Endothelial cell of umbilical vein (primary cell): ENCODE results near the gene INTS12. TPM values are rescaled to one million over a fixed set of nuclear protein-coding genes. Genes with fewer than 3 reads are reported as not detected.
A peak's percentile ranks its signal among the peaks of the same experiment; 100 is the strongest.

ENCODE experiments used
- BruUV-seq: library from RNA; stranded (reverse); fragments of 400-500 nt; replicated peaks from 2 replicates; lab custom pipeline; 2021; lab: Mats Ljungman, UMichigan
- CTCF ChIA-PET: fragments of 300-600, 350-600 bp; sonication (Branson Sonifier 250); formaldehyde crosslinking; loops from one replicate; lab custom pipeline; 2021; ENCODE audit warnings: antibody characterized with exemption, inconsistent platforms; lab: Charles Lee
- POLR2A ChIA-PET: fragments of 300-600, 350-600 bp; sonication (Branson Sonifier 250); formaldehyde crosslinking; loops from one replicate; lab custom pipeline; 2021; ENCODE audit warnings: antibody characterized with exemption, inconsistent platforms; lab: Charles Lee
- DNase-seq: peaks from one replicate; pipeline ENCODE4 v3.0.0-alpha.2; 2011; ENCODE audit warnings: low read depth, low spot score
- FAIRE-seq: peaks from 2 replicates; lab custom pipeline; 2011; peaks lifted over from hg19 to GRCh38; lab: Jason Lieb, UNC
- H2AFZ ChIP-seq: 2 replicates; pipeline ENCODE4 v1.6.0; 2012; ENCODE audit warnings: low read depth, low read length, control low read depth, inconsistent platforms
- H3K27ac ChIP-seq: 2 replicates; pipeline ENCODE4 v1.5.1; 2011; ENCODE audit warnings: low read depth, mild to moderate bottlenecking, control low read depth, low read length, moderate library complexity; ENCODE audit not compliant: insufficient read depth
- H3K27me3 ChIP-seq, 2 experiments: 2 replicates each; pipeline versions ENCODE4 v1.6.0 to v1.6.1; 2011; ENCODE audit warnings: low read length in 2 of 2, mixed read lengths in 1 of 2; ENCODE audit not compliant: control insufficient read depth in 2 of 2, insufficient read depth in 2 of 2
- H3K36me3 ChIP-seq, 2 experiments: 2 replicates in 1 of 2; 3 replicates in 1 of 2; pipeline ENCODE4 v1.5.1; 2011; ENCODE audit warnings: low read length in 2 of 2, mild to moderate bottlenecking in 1 of 2, moderate library complexity in 1 of 2; ENCODE audit not compliant: control insufficient read depth in 2 of 2, insufficient read depth in 2 of 2; ENCODE audit errors: extremely low read depth in 1 of 2
- H3K4me1 ChIP-seq: 3 replicates; pipeline ENCODE4 v1.5.1; 2011; ENCODE audit warnings: mild to moderate bottlenecking, low read length; ENCODE audit not compliant: control insufficient read depth, insufficient read depth; ENCODE audit errors: extremely low read depth
- H3K4me2 ChIP-seq: 2 replicates; pipeline ENCODE4 v1.6.1; 2011; ENCODE audit warnings: low read length, control low read depth, mixed read lengths; ENCODE audit not compliant: insufficient read depth
- H3K4me3 ChIP-seq, 3 experiments: fragments of 200-600 bp in 1 of 3; sonication (generic), shearing (Covaris generic) in 1 of 3; replicated peaks in 1 of 3; 2 replicates each; pipeline ENCODE4 v1.5.1; 2011 to 2016; ENCODE audit warnings: control low read depth in 3 of 3, low read length in 3 of 3, mild to moderate bottlenecking in 2 of 3, inconsistent platforms in 1 of 3, low read depth in 1 of 3, moderate library complexity in 1 of 3; ENCODE audit not compliant: insufficient read depth in 1 of 3
- H3K79me2 ChIP-seq: 2 replicates; pipeline ENCODE4 v1.6.0; 2012; ENCODE audit warnings: low read length, inconsistent platforms; ENCODE audit not compliant: control insufficient read depth, insufficient read depth
- H3K9ac ChIP-seq: replicated peaks from 2 replicates; pipeline ENCODE3; 2011; ENCODE audit warnings: low read length, control low read depth; ENCODE audit not compliant: insufficient read depth; ENCODE audit errors: extremely low read depth
- H3K9me1 ChIP-seq: replicated peaks from 3 replicates; pipeline ENCODE4 v1.6.0; 2011; ENCODE audit warnings: mild to moderate bottlenecking, low read length; ENCODE audit not compliant: control insufficient read depth, insufficient read depth; ENCODE audit errors: extremely low read depth
- H3K9me3 ChIP-seq: replicated peaks from 2 replicates; pipeline ENCODE4 v1.5.1; 2012; ENCODE audit warnings: low read length, inconsistent platforms; ENCODE audit not compliant: control insufficient read depth, insufficient read depth
- H4K20me1 ChIP-seq: replicated peaks from 2 replicates; pipeline ENCODE3; 2011; ENCODE audit warnings: mild to moderate bottlenecking, low read length; ENCODE audit not compliant: control insufficient read depth, insufficient read depth; ENCODE audit errors: extremely low read depth
- EZH2 ChIP-seq: IDR thresholded peaks from 2 replicates; pipeline ENCODE4 v1.6.1; 2012; ENCODE audit warnings: borderline replicate concordance, low read depth, mild to moderate bottlenecking, moderate library complexity, low read length, inconsistent platforms; ENCODE audit not compliant: severe bottlenecking
- FOS ChIP-seq: IDR thresholded peaks from 2 replicates; pipeline ENCODE4 v1.6.1; 2011; ENCODE audit warnings: mild to moderate bottlenecking, low read length, moderate library complexity, borderline replicate concordance; ENCODE audit not compliant: insufficient read depth
- GATA2 ChIP-seq: IDR thresholded peaks from 2 replicates; pipeline ENCODE4 v1.7.0; 2011; ENCODE audit warnings: low read depth, mild to moderate bottlenecking, moderate library complexity, mixed read lengths, low read length; ENCODE audit not compliant: insufficient read length, insufficient read depth
- JUN ChIP-seq: IDR thresholded peaks from 2 replicates; pipeline ENCODE4 v1.6.1; 2011; ENCODE audit warnings: borderline replicate concordance, low read depth; ENCODE audit not compliant: insufficient read length, insufficient read depth
- MYC ChIP-seq: IDR thresholded peaks from one replicate; pipeline ENCODE4 v1.6.1; 2011; ENCODE audit warnings: mild to moderate bottlenecking, low read depth, low read length
- POLR2A ChIP-seq: IDR thresholded peaks from 2 replicates; pipeline ENCODE4 v1.6.1; 2012; ENCODE audit warnings: low read depth, mild to moderate bottlenecking, control low read depth, low read length
- POLR2AphosphoS5 ChIP-seq: IDR thresholded peaks from 2 replicates; pipeline ENCODE4 v1.6.1; 2012; ENCODE audit warnings: low read depth, mild to moderate bottlenecking, control low read depth, low read length, moderate library complexity; ENCODE audit not compliant: insufficient read depth
- dilution Hi-C: fragments of 300-500 bp; cut with MboI; formaldehyde crosslinking; loops from one replicate; pipeline ENCODE4 v1.15.0; 2019; ENCODE audit warnings: low sequenced_read_pairs; ENCODE audit not compliant: extremely low pct_ligation_motif_present
- intact Hi-C: fragments of 100-400 bp; cut with micrococcal nuclease; formaldehyde crosslinking; loops from one replicate; pipeline ENCODE4 v1.10.0; 2022
- polyA plus RNA-seq, 4 experiments: library from polyadenylated mRNA; depleted of rRNA in 3 of 4; stranded (reverse) in 3 of 4; unstranded in 1 of 4; fragments of >200 nt; gene quantifications; 2 replicates each; pipeline versions ENCODE4 v1.2.1 to v1.2.3, GENCODE V29; 2011 to 2012; ENCODE audit warnings: missing spikeins in 1 of 4
- total RNA-seq: library from RNA; stranded (reverse); gene quantifications from 2 replicates; pipeline ENCODE4 v1.2.3, GENCODE V29; 2021
- TF ChIP-seq, protein P1 (sequence below): IDR thresholded peaks from 2 replicates; pipeline ENCODE4 v1.6.1; 2011; ENCODE audit not compliant: insufficient read depth, insufficient read length
- TF ChIP-seq, protein P2 (sequence below), 2 donors: IDR thresholded peaks; 1 replicate in 1 of 2; 2 replicates in 1 of 2; pipeline ENCODE4 v1.5.1; 2011; ENCODE audit warnings: low read length in 2 of 2, mild to moderate bottlenecking in 2 of 2, moderate library complexity in 2 of 2, control low read depth in 1 of 2, inconsistent platforms in 1 of 2, low read depth in 1 of 2; ENCODE audit not compliant: insufficient read depth in 1 of 2; ENCODE audit errors: extremely low read depth in 1 of 2

The INTS12 gene
- total and polyA plus RNA-seq, 2 donors (not counting 3 experiments of a cell fraction or from before 2014, with no cell fraction given) = 19.7 to 20.9 TPM

DNA sequence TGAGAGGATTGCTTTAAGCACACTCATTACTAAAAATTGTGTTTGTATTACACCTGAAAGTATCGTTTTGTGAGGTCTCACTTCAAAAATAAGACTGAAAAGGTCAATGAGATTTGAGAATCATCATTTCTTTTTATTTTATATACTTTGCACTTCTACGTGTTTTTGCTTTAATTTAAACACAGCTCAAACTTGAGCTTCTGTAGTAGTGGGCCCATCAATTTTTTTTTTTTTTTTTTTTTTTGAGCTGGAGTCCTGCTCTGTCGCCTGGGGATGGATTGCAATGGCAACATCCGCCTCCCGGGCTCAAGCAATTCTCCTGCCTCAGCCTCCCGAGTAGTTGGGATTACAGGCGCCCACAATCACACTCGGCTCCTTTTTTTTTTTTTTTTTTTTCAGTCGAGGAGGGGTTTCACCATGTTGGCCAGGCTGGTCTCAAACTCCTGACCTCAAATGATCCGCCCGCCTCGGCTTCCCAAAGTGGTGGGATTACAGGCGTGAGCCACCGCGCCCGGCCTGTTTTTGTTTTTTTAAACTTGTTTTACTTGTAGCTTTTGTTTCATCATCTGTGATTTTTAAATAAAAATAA, 1.6 kb upstream of the INTS12 start:
- ChIA-PET POLR2A (interaction anchor here (0.7 kb wide), 2 partner anchors 281 to 556 kb away, joined by 3 to 5 read pairs; no protein-coding TSS in a partner anchor), CTCF (interaction anchor here (0.7 to 4.0 kb wide), 5 partner anchors 9 to 1210 kb away, joined by 3 to 10 read pairs (median 3); no protein-coding TSS in a partner anchor)
- H3K27ac ChIP-seq = no peak overlapping the region
- no peaks in the 10 kb centered on the region for H4K20me1 ChIP-seq
- H3K9me3 ChIP-seq = no peaks in the 10 kb centered on the region
- TF ChIP-seq, protein P1, sequence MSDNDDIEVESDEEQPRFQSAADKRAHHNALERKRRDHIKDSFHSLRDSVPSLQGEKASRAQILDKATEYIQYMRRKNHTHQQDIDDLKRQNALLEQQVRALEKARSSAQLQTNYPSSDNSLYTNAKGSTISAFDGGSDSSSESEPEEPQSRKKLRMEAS = no peak
- TF ChIP-seq GATA2 (no peak), FOS (no peak), EZH2 (no peak), POLR2AphosphoS5 (no peak)
- no peaks in the 10 kb centered on the region for H3K27me3 ChIP-seq
- no peak overlapping the region for H2AFZ ChIP-seq
- BruUV-seq = no TSS peak
- H3K4me2 ChIP-seq = peak overlapping the region; percentile 99
- dilution Hi-C loops (no loop called here), intact Hi-C loops (loop anchor here (10.0 kb wide), 1 partner anchor 355 kb away; no protein-coding TSS in a partner anchor)
- FAIRE-seq = no peak
- H3K9ac ChIP-seq = no peak overlapping the region
- peaks cover 47% of the 10 kb centered on the region for H3K79me2 ChIP-seq
- no peaks in the 10 kb centered on the region for H3K36me3 ChIP-seq
- H3K4me3 ChIP-seq = no peak overlapping the region
- peaks cover 16% of the 10 kb centered on the region for H3K4me1 ChIP-seq
- no peaks in the 10 kb centered on the region for H3K9me1 ChIP-seq
- DNase-seq = no peak

DNA sequence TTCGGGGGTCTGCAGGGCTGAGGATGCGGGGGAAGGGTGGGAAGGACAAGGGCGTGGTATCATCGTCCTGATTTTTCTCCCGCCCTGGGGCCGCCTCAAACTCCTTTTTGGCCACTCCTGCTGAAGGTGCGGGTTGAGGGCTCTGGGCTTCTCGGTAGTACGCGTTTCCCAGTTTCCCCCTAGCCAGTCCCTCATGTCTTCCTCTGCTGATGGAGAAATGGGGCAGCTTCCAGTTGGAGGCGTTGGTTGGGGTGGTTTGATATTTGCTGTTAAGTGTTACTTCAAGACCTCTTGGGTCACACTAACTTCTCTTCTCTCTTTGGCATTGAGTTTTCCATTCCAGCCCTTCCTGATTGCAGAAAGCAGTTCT, 577 bp upstream of the INTS12 start:
- dilution Hi-C loops (no loop called here), intact Hi-C loops (loop anchor here (2.0 to 10.0 kb wide), 3 partner anchors 286 to 608 kb away; partner anchors contain the start of genes AIMP1, TBCK and TET2)
- no peak for TF ChIP-seq EZH2
- TF ChIP-seq, protein P2, sequence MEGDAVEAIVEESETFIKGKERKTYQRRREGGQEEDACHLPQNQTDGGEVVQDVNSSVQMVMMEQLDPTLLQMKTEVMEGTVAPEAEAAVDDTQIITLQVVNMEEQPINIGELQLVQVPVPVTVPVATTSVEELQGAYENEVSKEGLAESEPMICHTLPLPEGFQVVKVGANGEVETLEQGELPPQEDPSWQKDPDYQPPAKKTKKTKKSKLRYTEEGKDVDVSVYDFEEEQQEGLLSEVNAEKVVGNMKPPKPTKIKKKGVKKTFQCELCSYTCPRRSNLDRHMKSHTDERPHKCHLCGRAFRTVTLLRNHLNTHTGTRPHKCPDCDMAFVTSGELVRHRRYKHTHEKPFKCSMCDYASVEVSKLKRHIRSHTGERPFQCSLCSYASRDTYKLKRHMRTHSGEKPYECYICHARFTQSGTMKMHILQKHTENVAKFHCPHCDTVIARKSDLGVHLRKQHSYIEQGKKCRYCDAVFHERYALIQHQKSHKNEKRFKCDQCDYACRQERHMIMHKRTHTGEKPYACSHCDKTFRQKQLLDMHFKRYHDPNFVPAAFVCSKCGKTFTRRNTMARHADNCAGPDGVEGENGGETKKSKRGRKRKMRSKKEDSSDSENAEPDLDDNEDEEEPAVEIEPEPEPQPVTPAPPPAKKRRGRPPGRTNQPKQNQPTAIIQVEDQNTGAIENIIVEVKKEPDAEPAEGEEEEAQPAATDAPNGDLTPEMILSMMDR (IDR thresholded peaks at IDR 0.05; ENCODE audit: extremely low read depth in 1 of 2, insufficient read depth in 1 of 2, low read depth in 1 of 2, low read length in 2 of 2) = no peak
- no peak for TF ChIP-seq POLR2AphosphoS5
- TF ChIP-seq, protein P1 = no peak
- TF ChIP-seq JUN = no peak
- TF ChIP-seq GATA2 = no peak
- TF ChIP-seq FOS = no peak
- TF ChIP-seq POLR2A = no peak
- no peak for TF ChIP-seq MYC
- Histone ChIP-seq H3K4me3 (peak overlapping the region; percentile 46 to 93 (median 93)), H3K9ac (peak overlapping the region; percentile 82), H4K20me1 (no peaks in the 10 kb centered on the region), H3K9me1 (no peaks in the 10 kb centered on the region), H3K4me2 (peak overlapping the region; percentile 99), H3K27me3 (no peaks in the 10 kb centered on the region), H3K36me3 (no peaks in the 10 kb centered on the region), H2AFZ (peak overlapping the region; percentile 95), H3K79me2 (peaks cover 54% of the 10 kb centered on the region), H3K4me1 (peaks cover 16% of the 10 kb centered on the region), H3K27ac (peak overlapping the region; percentile 61), H3K9me3 (no peaks in the 10 kb centered on the region)
- CTCF ChIA-PET = interaction anchor here (1.3 to 4.0 kb wide), 2 partner anchors 33 to 188 kb away, joined by 3 to 10 read pairs; no protein-coding TSS in a partner anchor
- TSS peak; percentile 63 for BruUV-seq
- peak; percentile 54 for DNase-seq
- POLR2A ChIA-PET = interaction anchor here (0.6 kb wide), 1 partner anchor 562 kb away, joined by 4 read pairs; no protein-coding TSS in a partner anchor
- no peak for FAIRE-seq
